ENCODE data around the gene ZCRB1. TPM values are rescaled to one million over a fixed set of nuclear protein-coding genes. Genes with fewer than 3 reads are reported as not detected.

ZCRB1 gene
- total RNA-seq, 1 experiment from 2014 or later = 71.5 TPM

DNA sequence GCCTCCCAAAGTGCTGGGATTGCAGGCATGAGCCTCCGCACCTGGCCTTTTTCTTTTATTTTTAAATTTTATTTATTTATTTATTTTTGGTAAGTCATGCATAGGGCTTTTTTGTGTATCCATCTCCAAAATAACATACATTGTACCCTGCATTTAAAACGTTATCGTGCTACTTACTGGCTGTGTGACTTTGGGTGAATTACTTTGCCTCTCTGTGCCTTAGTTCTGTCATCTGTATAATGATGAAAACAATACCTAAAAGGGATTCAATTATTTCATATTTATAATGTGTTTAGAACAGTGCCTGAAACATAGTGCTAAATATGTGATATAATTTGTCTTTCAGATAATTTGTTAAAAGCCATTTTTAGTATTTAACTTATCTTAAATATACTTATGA lies 19.6 kb downstream of the ZCRB1 start:
- H4K8ac ChIP-seq (replicated peaks; ENCODE audit: insufficient read length, low read depth, low read length) = no peak overlapping the region
- H3K9me3 Mint-ChIP-seq = no peaks in the 10 kb centered on the region
- no peaks in the 10 kb centered on the region for H4K20me1 ChIP-seq (ENCODE audit: control insufficient read depth, insufficient read depth, insufficient read length)
- no peak overlapping the region for H2BK120ac ChIP-seq (ENCODE audit: low read depth, low read length, poor library complexity, severe bottlenecking)
- H3K4me2 ChIP-seq (ENCODE audit: insufficient read depth, insufficient read length, low read length) = no peak overlapping the region
- no peaks in the 10 kb centered on the region for H3K79me1 ChIP-seq (ENCODE audit: insufficient read depth, low read depth, low read length, poor library complexity, severe bottlenecking)
- no peak overlapping the region for H3K27ac ChIP-seq (ENCODE audit: insufficient read length, low read depth, low read length)
- no peaks in the 10 kb centered on the region for H3K79me2 ChIP-seq (ENCODE audit: insufficient read depth, low read length)
- no peak overlapping the region for H2AFZ ChIP-seq (ENCODE audit: low read length)
- H3K4ac ChIP-seq (ENCODE audit: low read depth, low read length) = no peak overlapping the region
- TF ChIP-seq, protein P1, sequence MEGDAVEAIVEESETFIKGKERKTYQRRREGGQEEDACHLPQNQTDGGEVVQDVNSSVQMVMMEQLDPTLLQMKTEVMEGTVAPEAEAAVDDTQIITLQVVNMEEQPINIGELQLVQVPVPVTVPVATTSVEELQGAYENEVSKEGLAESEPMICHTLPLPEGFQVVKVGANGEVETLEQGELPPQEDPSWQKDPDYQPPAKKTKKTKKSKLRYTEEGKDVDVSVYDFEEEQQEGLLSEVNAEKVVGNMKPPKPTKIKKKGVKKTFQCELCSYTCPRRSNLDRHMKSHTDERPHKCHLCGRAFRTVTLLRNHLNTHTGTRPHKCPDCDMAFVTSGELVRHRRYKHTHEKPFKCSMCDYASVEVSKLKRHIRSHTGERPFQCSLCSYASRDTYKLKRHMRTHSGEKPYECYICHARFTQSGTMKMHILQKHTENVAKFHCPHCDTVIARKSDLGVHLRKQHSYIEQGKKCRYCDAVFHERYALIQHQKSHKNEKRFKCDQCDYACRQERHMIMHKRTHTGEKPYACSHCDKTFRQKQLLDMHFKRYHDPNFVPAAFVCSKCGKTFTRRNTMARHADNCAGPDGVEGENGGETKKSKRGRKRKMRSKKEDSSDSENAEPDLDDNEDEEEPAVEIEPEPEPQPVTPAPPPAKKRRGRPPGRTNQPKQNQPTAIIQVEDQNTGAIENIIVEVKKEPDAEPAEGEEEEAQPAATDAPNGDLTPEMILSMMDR (conservative IDR thresholded peaks at IDR 0.05) = no peak
- no peaks in the 10 kb centered on the region; the same call in 1 of the 2 replicates for H3K27me3 Mint-ChIP-seq (ENCODE audit: low read depth)
- no peak for DNase-seq
- H3K23ac ChIP-seq (ENCODE audit: insufficient read length, low read depth, low read length) = no peak overlapping the region
- no peak overlapping the region for H3K9ac ChIP-seq (ENCODE audit: extremely low read depth, insufficient read length, low read length)
- H4K5ac ChIP-seq (ENCODE audit: insufficient read length, low read depth, low read length) = no peak overlapping the region
- no peak overlapping the region for H3K18ac ChIP-seq (ENCODE audit: insufficient read length, low read depth, low read length)
- H3K56ac ChIP-seq (ENCODE audit: insufficient read length, low read depth, low read length) = no peak overlapping the region
- no peaks in the 10 kb centered on the region for H3K27me3 ChIP-seq (ENCODE audit: insufficient read depth, low read length)
- no peak overlapping the region for H3T11ph ChIP-seq (ENCODE audit: low read length)
- H3K23me2 ChIP-seq (ENCODE audit: insufficient read length, low read depth, low read length, poor library complexity, severe bottlenecking) = no peaks in the 10 kb centered on the region
- H2BK5ac ChIP-seq (ENCODE audit: insufficient read length, low read length) = no peak overlapping the region
- H4K91ac ChIP-seq (ENCODE audit: insufficient read length, low read depth, low read length) = no peak overlapping the region
- no peak overlapping the region for H3K14ac ChIP-seq (ENCODE audit: insufficient read depth, low read length)
- H2BK12ac ChIP-seq (ENCODE audit: insufficient read length, low read depth, low read length) = no peak overlapping the region
- H3K36me3 Mint-ChIP-seq (ENCODE audit: insufficient read depth in 1 of 3, low read depth in 3 of 3) = no peaks in the 10 kb centered on the region
- WGBS (ENCODE audit: extremely low coverage, insufficient read length, low lambda C conversion rate) = no CpG with 5 or more reads among the region's 3 CpGs
- H3K27ac Mint-ChIP-seq = no peak overlapping the region
- H3K4me1 ChIP-seq (ENCODE audit: insufficient read depth, low read length) = no peaks in the 10 kb centered on the region
- no peak overlapping the region for H2BK20ac ChIP-seq (ENCODE audit: low read depth, low read length, poor library complexity, severe bottlenecking)
- H2BK15ac ChIP-seq (ENCODE audit: low read depth, low read length) = no peak overlapping the region
- no peak overlapping the region for H3K4me3 Mint-ChIP-seq
- H3K9me3 ChIP-seq (ENCODE audit: control insufficient read depth, low read depth, low read length) = no peaks in the 10 kb centered on the region
- no peaks in the 10 kb centered on the region for H3K4me1 Mint-ChIP-seq
- H2AK5ac ChIP-seq (ENCODE audit: insufficient read length, low read length) = no peak overlapping the region
